ENCODE results near the gene CNTFR. TPM values are rescaled to one million over a fixed set of nuclear protein-coding genes. Genes with fewer than 3 reads are reported as not detected.

CNTFR gene
- total and polyA plus RNA-seq, 2 of the 8 experiments (the other 6 are each of a cell fraction or from before 2014, with no cell fraction given), result 1.2 to 4.2 TPM

DNA sequence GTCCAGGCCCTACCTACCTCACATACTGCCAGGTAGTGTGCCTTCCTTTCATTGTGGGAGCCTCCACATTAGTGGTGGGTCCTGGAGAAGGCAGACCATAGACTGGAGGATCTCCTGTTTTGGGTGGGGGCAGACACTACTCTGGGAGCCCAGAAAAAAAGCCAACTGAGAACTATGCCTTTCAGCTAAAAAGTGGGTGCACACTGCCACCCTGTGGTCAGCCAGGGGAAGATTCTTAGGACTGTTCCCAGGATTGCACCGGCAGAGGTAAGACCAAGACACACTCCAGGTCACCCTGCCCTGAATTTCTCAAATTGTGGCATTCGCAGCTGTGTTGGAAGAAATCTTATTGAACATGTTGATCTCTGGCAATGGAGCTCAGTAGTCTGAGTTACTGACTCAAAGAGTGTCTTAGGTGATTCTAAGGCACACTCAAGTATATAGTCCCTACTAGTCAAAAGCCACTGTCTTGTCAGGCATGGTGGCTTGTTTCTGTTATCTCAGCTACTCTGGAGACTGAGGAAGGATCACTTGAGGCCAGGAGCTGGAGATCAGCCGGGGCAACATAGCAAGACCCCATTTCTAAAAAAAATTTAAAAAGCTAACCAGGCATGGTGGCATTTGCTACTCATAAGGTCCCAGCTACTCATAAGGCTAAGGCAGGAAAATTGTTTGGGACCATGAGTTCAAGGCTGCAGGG is 44.5 kb upstream of the CNTFR start:
- H3K4ac ChIP-seq (replicated peaks; ENCODE audit: insufficient read length, low read depth, low read length), result no peak overlapping the region
- H3K23me2 ChIP-seq (ENCODE audit: low read depth, low read length), result peaks cover 12% of the 10 kb centered on the region
- peaks cover 0 to 11% of the 10 kb centered on the region in 2 experiments; a peak in 2 of 4 replicates for H3K79me2 ChIP-seq (ENCODE audit: control insufficient read depth in 1 of 2, insufficient read depth in 2 of 2, low read length in 2 of 2)
- ChIA-PET CTCF (ENCODE audit: partially characterized antibody) (interaction anchor here (0.6 to 18.5 kb wide), 38 partner anchors 9 to 377 kb away, joined by 3 to 401 read pairs (median 4); partner anchors contain the start of genes CCL27, DCTN3, GALT and IL11RA), POLR2A (ENCODE audit: partially characterized antibody) (interaction anchor here (0.6 to 11.3 kb wide), 8 partner anchors 9 to 296 kb away, joined by 3 to 127 read pairs (median 4); partner anchors contain the start of genes GALT, IL11RA and RPP25L)
- H3K18ac ChIP-seq (ENCODE audit: extremely low read depth, low read length), result no peak overlapping the region
- H3K56ac ChIP-seq (replicated peaks; ENCODE audit: insufficient read length, low read depth, low read length), result no peak overlapping the region
- H3K4me3 ChIP-seq (ENCODE audit: extremely low read depth in 1 of 4, insufficient read depth in 2 of 4, low read depth in 3 of 4, low read length in 4 of 4), result no peak overlapping the region
- peaks cover 0 to 14% of the 10 kb centered on the region in 2 experiments for H4K20me1 ChIP-seq (replicated peaks in 1 of 2; ENCODE audit: control insufficient read depth in 1 of 2, insufficient read depth in 2 of 2, low read length in 2 of 2)
- H2BK12ac ChIP-seq (ENCODE audit: low read depth, low read length), result peak overlapping the region; percentile 61
- H4K5ac ChIP-seq (ENCODE audit: insufficient read length, low read depth, low read length), result no peak overlapping the region
- no peak overlapping the region for H2BK20ac ChIP-seq (ENCODE audit: low read length)
- no peak overlapping the region for H3K14ac ChIP-seq (ENCODE audit: insufficient read length)
- no peak overlapping the region for H2BK15ac ChIP-seq (ENCODE audit: low read length)
- peaks cover 13 to 30% (median 26%) of the 10 kb centered on the region in 4 experiments for H3K27me3 ChIP-seq (replicated peaks in 1 of 4; ENCODE audit: control insufficient read depth in 3 of 4, extremely low read depth in 1 of 4, insufficient read depth in 3 of 4, low read length in 3 of 4)
- H3K27ac ChIP-seq (ENCODE audit: low read depth, low read length), result no peak overlapping the region
- peaks cover 10% of the 10 kb centered on the region for H3K79me1 ChIP-seq (ENCODE audit: low read depth, low read length)
- FAIRE-seq (peak; percentile 90), DNase-seq (ENCODE audit: low read depth in 1 of 2, low spot score in 2 of 2) (peak in 1 of 2 experiments; percentile 84)
- H3K9me3 ChIP-seq (ENCODE audit: insufficient read depth in 2 of 2, low read depth in 1 of 2, low read length in 1 of 2), result no peaks in the 10 kb centered on the region
- H4K8ac ChIP-seq (ENCODE audit: extremely low read depth, insufficient read depth, low read length), result no peak overlapping the region
- WGBS, 2 experiments (ENCODE audit: extremely low coverage in 1 of 2, insufficient coverage in 1 of 2, insufficient read length in 1 of 2, insufficient replicate concordance in 2 of 2, low coverage in 1 of 2, low lambda C conversion rate in 2 of 2, missing lambda C conversion rate in 1 of 2), result 40% methylated on average over 3 of the region's 3 CpGs; no CpG with 5 or more reads in 1 of the 2 experiments
- peaks cover 0 to 6% (median 2%) of the 10 kb centered on the region in 4 experiments; a peak in 3 of 8 replicates for H3K36me3 ChIP-seq (ENCODE audit: control insufficient read depth in 2 of 4, insufficient read depth in 4 of 4, low read length in 3 of 4)
- no peak overlapping the region for H2BK5ac ChIP-seq (ENCODE audit: low read depth, low read length)
- H4K91ac ChIP-seq (replicated peaks; ENCODE audit: insufficient read length, low read length), result no peak overlapping the region
- H3K9ac ChIP-seq (replicated peaks in 1 of 4; ENCODE audit: extremely low read depth in 1 of 4, low read depth in 3 of 4, low read length in 3 of 4), result no peak overlapping the region
- H2AK5ac ChIP-seq (ENCODE audit: low read depth, low read length), result no peak overlapping the region
- peaks cover 6 to 15% (median 10%) of the 10 kb centered on the region in 4 experiments for H3K4me1 ChIP-seq (replicated peaks in 1 of 4; ENCODE audit: control insufficient read depth in 3 of 4, insufficient read depth in 4 of 4, low read length in 3 of 4)
- no peak overlapping the region for H3K23ac ChIP-seq (ENCODE audit: insufficient read length)
- 0 out of 4 replicates have a peak overlapping the region, but pooled peaks of 1 of the 2 experiments have one; percentile 11 for H3K4me2 ChIP-seq (ENCODE audit: insufficient read depth in 1 of 2, low read depth in 2 of 2, low read length in 2 of 2)
- H2BK120ac ChIP-seq (replicated peaks; ENCODE audit: low read depth, low read length), result no peak overlapping the region
- no peak overlapping the region for H2AFZ ChIP-seq (ENCODE audit: low read length)
- TF ChIP-seq, protein P1, sequence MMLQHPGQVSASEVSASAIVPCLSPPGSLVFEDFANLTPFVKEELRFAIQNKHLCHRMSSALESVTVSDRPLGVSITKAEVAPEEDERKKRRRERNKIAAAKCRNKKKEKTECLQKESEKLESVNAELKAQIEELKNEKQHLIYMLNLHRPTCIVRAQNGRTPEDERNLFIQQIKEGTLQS (IDR thresholded peaks at IDR 0.05; ENCODE audit: insufficient read depth, low read depth, low read length), result no peak
- no peak for TF ChIP-seq POLR2AphosphoS5 (IDR thresholded peaks at IDR 0.05; ENCODE audit: low read depth, low read length)
- TF ChIP-seq SIX5 (IDR thresholded peaks at IDR 0.05; ENCODE audit: low read depth, low read length), result no peak
- no peak for TF ChIP-seq CHD2 (IDR thresholded peaks at IDR 0.05; ENCODE audit: low read length)
- TF ChIP-seq GABPA (IDR thresholded peaks at IDR 0.05; ENCODE audit: borderline replicate concordance, insufficient read depth, low read length), result no peak
- TF ChIP-seq, protein P2, sequence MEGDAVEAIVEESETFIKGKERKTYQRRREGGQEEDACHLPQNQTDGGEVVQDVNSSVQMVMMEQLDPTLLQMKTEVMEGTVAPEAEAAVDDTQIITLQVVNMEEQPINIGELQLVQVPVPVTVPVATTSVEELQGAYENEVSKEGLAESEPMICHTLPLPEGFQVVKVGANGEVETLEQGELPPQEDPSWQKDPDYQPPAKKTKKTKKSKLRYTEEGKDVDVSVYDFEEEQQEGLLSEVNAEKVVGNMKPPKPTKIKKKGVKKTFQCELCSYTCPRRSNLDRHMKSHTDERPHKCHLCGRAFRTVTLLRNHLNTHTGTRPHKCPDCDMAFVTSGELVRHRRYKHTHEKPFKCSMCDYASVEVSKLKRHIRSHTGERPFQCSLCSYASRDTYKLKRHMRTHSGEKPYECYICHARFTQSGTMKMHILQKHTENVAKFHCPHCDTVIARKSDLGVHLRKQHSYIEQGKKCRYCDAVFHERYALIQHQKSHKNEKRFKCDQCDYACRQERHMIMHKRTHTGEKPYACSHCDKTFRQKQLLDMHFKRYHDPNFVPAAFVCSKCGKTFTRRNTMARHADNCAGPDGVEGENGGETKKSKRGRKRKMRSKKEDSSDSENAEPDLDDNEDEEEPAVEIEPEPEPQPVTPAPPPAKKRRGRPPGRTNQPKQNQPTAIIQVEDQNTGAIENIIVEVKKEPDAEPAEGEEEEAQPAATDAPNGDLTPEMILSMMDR (IDR thresholded peaks at IDR 0.05; ENCODE audit: control extremely low read depth in 1 of 3, insufficient read depth in 1 of 3, low read depth in 1 of 3, low read length in 3 of 3), result peak; percentile 80 to 96 (median 88)
- TF ChIP-seq HDAC6 (IDR thresholded peaks at IDR 0.05; ENCODE audit: low read depth, low read length), result no peak

Measured in H1 (cell line).